Liver (tissue), 9 donors: ENCODE measurements around the gene PIP5K1C. TPM values are rescaled to one million over a fixed set of nuclear protein-coding genes. Genes with fewer than 3 reads are reported as not detected.
"Not testable (repeated sequence)": the region's sequence is repeated elsewhere in the genome, so short reads cannot be mapped to it uniquely, and the experiment has no call there.

Experiments
- DNase-seq: peaks from one replicate; pipeline ENCODE4 v3.0.0-alpha.2; 2017; ENCODE audit warnings: low spot score
- H3K27ac ChIP-seq, 2 donors: one replicate each; pipeline ENCODE4 v1.7.0; 2013; ENCODE audit warnings: inconsistent platforms in 2 of 2, low read length in 2 of 2, control low read depth in 1 of 2, low read depth in 1 of 2, mild to moderate bottlenecking in 1 of 2
- H3K27me3 ChIP-seq, 4 donors: one replicate each; pipeline versions ENCODE4 v1.6.1 to v1.7.0; 2013; ENCODE audit warnings: low read length in 3 of 4, inconsistent platforms in 1 of 4, mild to moderate bottlenecking in 1 of 4, moderate library complexity in 1 of 4; ENCODE audit not compliant: control insufficient read depth in 4 of 4, insufficient read depth in 4 of 4
- H3K36me3 ChIP-seq, 4 donors: one replicate each; pipeline versions ENCODE4 v1.6.1 to v1.7.0; 2013; ENCODE audit warnings: low read length in 3 of 4, mild to moderate bottlenecking in 3 of 4, low read depth in 1 of 4, moderate library complexity in 1 of 4; ENCODE audit not compliant: control insufficient read depth in 4 of 4, insufficient read depth in 3 of 4
- H3K4me1 ChIP-seq, 4 donors: one replicate each; pipeline versions ENCODE4 v1.6.1 to v1.7.0; 2013; ENCODE audit warnings: low read length in 3 of 4, mild to moderate bottlenecking in 3 of 4, moderate library complexity in 1 of 4; ENCODE audit not compliant: control insufficient read depth in 4 of 4, insufficient read depth in 4 of 4
- H3K4me3 ChIP-seq, 3 donors: one replicate each; pipeline versions ENCODE4 v1.6.1 to v1.7.0; 2013; ENCODE audit warnings: low read length in 3 of 3, control low read depth in 1 of 3, low read depth in 1 of 3, mild to moderate bottlenecking in 1 of 3
- H3K9ac ChIP-seq, 2 donors: one replicate each; pipeline ENCODE4 v1.7.0; 2013; ENCODE audit warnings: low read length in 2 of 2, mild to moderate bottlenecking in 2 of 2, moderate library complexity in 2 of 2, control low read depth in 1 of 2, low read depth in 1 of 2
- H3K9me3 ChIP-seq, 4 donors: one replicate each; pipeline versions ENCODE4 v1.6.1 to v1.7.0; 2013; ENCODE audit warnings: low read length in 3 of 4; ENCODE audit not compliant: control insufficient read depth in 4 of 4
- EGR1 ChIP-seq, 2 donors: IDR thresholded peaks; 2 replicates each; pipeline ENCODE4 v1.6.1; 2016 to 2018; ENCODE audit warnings: antibody characterized with exemption in 2 of 2, low read depth in 2 of 2
- FOXA1 ChIP-seq: IDR thresholded peaks from 2 replicates; pipeline ENCODE4 v1.6.1; 2016; ENCODE audit warnings: antibody characterized with exemption
- FOXA2 ChIP-seq: IDR thresholded peaks from 2 replicates; pipeline ENCODE4 v1.6.1; 2016; ENCODE audit warnings: antibody characterized with exemption
- HNF4G ChIP-seq: IDR thresholded peaks from 2 replicates; pipeline ENCODE4 v1.6.1; 2016; ENCODE audit warnings: antibody characterized with exemption
- JUND ChIP-seq, 2 donors: IDR thresholded peaks; 2 replicates each; pipeline ENCODE4 v1.6.1; 2016; ENCODE audit warnings: antibody characterized with exemption in 2 of 2
- NR2F2 ChIP-seq: IDR thresholded peaks from 2 replicates; pipeline ENCODE4 v1.6.1; 2016; ENCODE audit warnings: antibody characterized with exemption
- RAD21 ChIP-seq, 2 donors: IDR thresholded peaks; 2 replicates each; pipeline ENCODE4 v1.6.1; 2016; ENCODE audit warnings: antibody characterized with exemption in 2 of 2, mild to moderate bottlenecking in 2 of 2
- RXRA ChIP-seq, 2 donors: IDR thresholded peaks; 2 replicates each; pipeline ENCODE4 v1.6.1; 2017 to 2018; ENCODE audit warnings: antibody characterized with exemption in 2 of 2, mild to moderate bottlenecking in 1 of 2
- SP1 ChIP-seq: IDR thresholded peaks from 2 replicates; pipeline ENCODE4 v1.6.1; 2018; ENCODE audit warnings: antibody characterized with exemption, mild to moderate bottlenecking
- TAF1 ChIP-seq: conservative IDR thresholded peaks from 2 replicates; pipeline ENCODE4 v1.6.1; 2016; ENCODE audit warnings: antibody characterized with exemption, mild to moderate bottlenecking
- YY1 ChIP-seq: IDR thresholded peaks from 2 replicates; pipeline ENCODE4 v1.6.1; 2016; ENCODE audit warnings: antibody characterized with exemption, mild to moderate bottlenecking
- WGBS: extraction: QIAGEN DNeasy Blood & Tissue Kit; methylation state at CpG from one replicate; pipeline ENCODE4 v1.1.7; 2013; 5-methylcytosine and 5-hydroxymethylcytosine counted together
- polyA plus RNA-seq, 2 donors: library from polyadenylated mRNA; stranded (reverse) in 1 of 2; unstranded in 1 of 2; fragments of 200-250 nt in 1 of 2; fragments of >200 nt in 1 of 2; fragmentation: Nextera tagmentation in 1 of 2; extraction: Ambion mirVana in 1 of 2; gene quantifications; one replicate each; pipeline versions ENCODE4 v1.2.1 to v1.2.3, GENCODE V29; 2013 to 2015
- total RNA-seq, 2 donors: library from RNA; depleted of rRNA; stranded (reverse); fragments of >200 nt; gene quantifications; one replicate each; pipeline ENCODE4 v1.2.3, GENCODE V29; 2014
- TF ChIP-seq, protein P1 (sequence below): IDR thresholded peaks from 2 replicates; pipeline ENCODE4 v1.6.1; 2016; ENCODE audit warnings: antibody characterized with exemption
- TF ChIP-seq, protein P2 (sequence below): fragments of 150-350 bp; IDR thresholded peaks from 2 replicates; pipeline ENCODE4 v1.5.1; 2017; ENCODE audit warnings: improper control_type of control experiment, low read depth, low read length; ENCODE audit not compliant: missing input control
- TF ChIP-seq, protein P3 (sequence below): IDR thresholded peaks from 2 replicates; pipeline ENCODE4 v1.6.1; 2016; ENCODE audit warnings: antibody characterized with exemption, mild to moderate bottlenecking
- TF ChIP-seq, protein P4 (sequence below): IDR thresholded peaks from 2 replicates; pipeline ENCODE4 v1.6.1; 2016; ENCODE audit warnings: antibody characterized with exemption
- TF ChIP-seq, protein P5 (sequence below): IDR thresholded peaks from 2 replicates; pipeline ENCODE4 v1.6.1; 2016; ENCODE audit warnings: antibody characterized with exemption
- donor health status: healthy.
- donor health status: healthy.
- donor health status: healthy.
- donor health status: healthy.
- donor health status: healthy.

Gene PIP5K1C
- total and polyA plus RNA-seq, 4 donors, result 1.8 to 7.4 (median 6.0) TPM

DNA sequence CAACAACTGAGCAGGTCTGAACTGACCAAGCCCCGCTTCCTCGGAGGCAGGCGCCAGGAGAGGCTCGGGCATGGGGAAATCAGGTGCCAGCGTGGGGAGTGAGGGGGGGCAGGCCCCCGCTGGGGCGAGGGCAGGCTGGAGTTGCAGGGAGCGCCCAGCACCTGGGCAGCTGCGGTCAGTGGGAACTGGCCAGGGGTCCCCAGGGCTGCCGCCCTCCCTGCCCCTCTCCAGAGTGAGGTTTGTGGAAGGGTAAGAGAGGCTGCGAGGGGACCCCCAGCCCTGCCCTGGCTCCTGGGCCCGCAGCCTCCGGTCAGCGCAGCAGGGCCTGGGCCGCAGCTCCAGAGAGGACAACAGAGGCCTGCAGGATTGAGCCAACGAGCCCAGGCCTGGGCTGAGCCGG lies 32.5 kb downstream of the PIP5K1C start:
- no peak for DNase-seq
- WGBS, result 93% methylated on average over 17 of the region's 17 CpGs
- no peak for TF ChIP-seq FOXA2
- TF ChIP-seq, protein P1, sequence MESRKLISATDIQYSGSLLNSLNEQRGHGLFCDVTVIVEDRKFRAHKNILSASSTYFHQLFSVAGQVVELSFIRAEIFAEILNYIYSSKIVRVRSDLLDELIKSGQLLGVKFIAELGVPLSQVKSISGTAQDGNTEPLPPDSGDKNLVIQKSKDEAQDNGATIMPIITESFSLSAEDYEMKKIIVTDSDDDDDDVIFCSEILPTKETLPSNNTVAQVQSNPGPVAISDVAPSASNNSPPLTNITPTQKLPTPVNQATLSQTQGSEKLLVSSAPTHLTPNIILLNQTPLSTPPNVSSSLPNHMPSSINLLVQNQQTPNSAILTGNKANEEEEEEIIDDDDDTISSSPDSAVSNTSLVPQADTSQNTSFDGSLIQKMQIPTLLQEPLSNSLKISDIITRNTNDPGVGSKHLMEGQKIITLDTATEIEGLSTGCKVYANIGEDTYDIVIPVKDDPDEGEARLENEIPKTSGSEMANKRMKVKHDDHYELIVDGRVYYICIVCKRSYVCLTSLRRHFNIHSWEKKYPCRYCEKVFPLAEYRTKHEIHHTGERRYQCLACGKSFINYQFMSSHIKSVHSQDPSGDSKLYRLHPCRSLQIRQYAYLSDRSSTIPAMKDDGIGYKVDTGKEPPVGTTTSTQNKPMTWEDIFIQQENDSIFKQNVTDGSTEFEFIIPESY, result no peak
- no peak for TF ChIP-seq FOXA1
- TF ChIP-seq SP1, result no peak
- TF ChIP-seq, protein P2, sequence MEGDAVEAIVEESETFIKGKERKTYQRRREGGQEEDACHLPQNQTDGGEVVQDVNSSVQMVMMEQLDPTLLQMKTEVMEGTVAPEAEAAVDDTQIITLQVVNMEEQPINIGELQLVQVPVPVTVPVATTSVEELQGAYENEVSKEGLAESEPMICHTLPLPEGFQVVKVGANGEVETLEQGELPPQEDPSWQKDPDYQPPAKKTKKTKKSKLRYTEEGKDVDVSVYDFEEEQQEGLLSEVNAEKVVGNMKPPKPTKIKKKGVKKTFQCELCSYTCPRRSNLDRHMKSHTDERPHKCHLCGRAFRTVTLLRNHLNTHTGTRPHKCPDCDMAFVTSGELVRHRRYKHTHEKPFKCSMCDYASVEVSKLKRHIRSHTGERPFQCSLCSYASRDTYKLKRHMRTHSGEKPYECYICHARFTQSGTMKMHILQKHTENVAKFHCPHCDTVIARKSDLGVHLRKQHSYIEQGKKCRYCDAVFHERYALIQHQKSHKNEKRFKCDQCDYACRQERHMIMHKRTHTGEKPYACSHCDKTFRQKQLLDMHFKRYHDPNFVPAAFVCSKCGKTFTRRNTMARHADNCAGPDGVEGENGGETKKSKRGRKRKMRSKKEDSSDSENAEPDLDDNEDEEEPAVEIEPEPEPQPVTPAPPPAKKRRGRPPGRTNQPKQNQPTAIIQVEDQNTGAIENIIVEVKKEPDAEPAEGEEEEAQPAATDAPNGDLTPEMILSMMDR, result no peak
- peaks cover 0 to 8% (median 3%) of the 10 kb centered on the region in 4 donors for H3K36me3 ChIP-seq
- no peak overlapping the region for H3K4me3 ChIP-seq
- H3K27me3 ChIP-seq, result no peaks in the 10 kb centered on the region
- H3K9ac ChIP-seq, result no peak overlapping the region
- H3K4me1 ChIP-seq, result peaks cover 0 to 6% (median 2%) of the 10 kb centered on the region in 4 donors
- no peak overlapping the region for H3K27ac ChIP-seq
- H3K9me3 ChIP-seq, result no peaks in the 10 kb centered on the region

DNA sequence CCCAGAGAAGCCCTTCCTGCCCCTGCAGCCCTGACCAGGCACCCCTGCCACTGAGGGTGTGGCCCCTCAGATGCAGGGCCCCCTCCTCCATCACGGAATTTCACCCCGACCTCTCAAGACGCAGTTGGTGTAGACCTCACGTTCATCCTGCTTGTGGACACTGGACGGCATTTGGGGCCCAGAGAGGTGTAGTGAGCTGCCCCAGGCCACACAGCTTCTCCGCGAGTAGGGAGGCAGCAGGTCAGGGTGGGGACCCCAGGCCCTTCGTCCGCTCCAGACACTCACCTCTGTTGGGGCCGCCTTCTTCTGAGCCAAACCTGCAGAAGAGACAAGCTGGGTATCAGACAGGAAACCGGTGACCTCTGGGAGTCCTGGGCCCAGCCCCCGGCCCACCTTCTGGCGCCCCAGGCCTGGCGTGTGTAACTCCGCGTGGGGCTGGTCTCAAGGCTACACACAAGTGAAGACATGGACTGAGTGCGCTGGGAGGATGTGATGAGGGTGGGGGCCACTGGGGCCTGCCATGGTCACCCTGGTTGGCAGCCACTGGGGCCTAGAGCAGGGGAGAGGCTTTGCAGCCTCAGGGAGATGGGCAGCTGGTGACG lies 33.1 kb downstream of the PIP5K1C start:
- H3K4me1 ChIP-seq, result peaks cover 0 to 6% (median 2%) of the 10 kb centered on the region in 4 donors
- no peak for DNase-seq
- no peak overlapping the region for H3K9ac ChIP-seq
- H3K4me3 ChIP-seq, result no peak overlapping the region
- H3K27me3 ChIP-seq, result no peaks in the 10 kb centered on the region
- H3K27ac ChIP-seq, result no peak overlapping the region
- 92% methylated on average over 18 of the region's 18 CpGs for WGBS
- H3K36me3 ChIP-seq, result peaks cover 0 to 8% (median 3%) of the 10 kb centered on the region in 4 donors
- H3K9me3 ChIP-seq, result no peaks in the 10 kb centered on the region
- no peak for TF ChIP-seq NR2F2
- TF ChIP-seq, protein P1, result no peak
- no peak for TF ChIP-seq YY1
- TF ChIP-seq EGR1 (IDR thresholded peaks at IDR 0.05; ENCODE audit: low read depth in 2 of 2), result no peak
- TF ChIP-seq FOXA2, result no peak
- TF ChIP-seq, protein P3, sequence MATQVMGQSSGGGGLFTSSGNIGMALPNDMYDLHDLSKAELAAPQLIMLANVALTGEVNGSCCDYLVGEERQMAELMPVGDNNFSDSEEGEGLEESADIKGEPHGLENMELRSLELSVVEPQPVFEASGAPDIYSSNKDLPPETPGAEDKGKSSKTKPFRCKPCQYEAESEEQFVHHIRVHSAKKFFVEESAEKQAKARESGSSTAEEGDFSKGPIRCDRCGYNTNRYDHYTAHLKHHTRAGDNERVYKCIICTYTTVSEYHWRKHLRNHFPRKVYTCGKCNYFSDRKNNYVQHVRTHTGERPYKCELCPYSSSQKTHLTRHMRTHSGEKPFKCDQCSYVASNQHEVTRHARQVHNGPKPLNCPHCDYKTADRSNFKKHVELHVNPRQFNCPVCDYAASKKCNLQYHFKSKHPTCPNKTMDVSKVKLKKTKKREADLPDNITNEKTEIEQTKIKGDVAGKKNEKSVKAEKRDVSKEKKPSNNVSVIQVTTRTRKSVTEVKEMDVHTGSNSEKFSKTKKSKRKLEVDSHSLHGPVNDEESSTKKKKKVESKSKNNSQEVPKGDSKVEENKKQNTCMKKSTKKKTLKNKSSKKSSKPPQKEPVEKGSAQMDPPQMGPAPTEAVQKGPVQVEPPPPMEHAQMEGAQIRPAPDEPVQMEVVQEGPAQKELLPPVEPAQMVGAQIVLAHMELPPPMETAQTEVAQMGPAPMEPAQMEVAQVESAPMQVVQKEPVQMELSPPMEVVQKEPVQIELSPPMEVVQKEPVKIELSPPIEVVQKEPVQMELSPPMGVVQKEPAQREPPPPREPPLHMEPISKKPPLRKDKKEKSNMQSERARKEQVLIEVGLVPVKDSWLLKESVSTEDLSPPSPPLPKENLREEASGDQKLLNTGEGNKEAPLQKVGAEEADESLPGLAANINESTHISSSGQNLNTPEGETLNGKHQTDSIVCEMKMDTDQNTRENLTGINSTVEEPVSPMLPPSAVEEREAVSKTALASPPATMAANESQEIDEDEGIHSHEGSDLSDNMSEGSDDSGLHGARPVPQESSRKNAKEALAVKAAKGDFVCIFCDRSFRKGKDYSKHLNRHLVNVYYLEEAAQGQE, result no peak
- TF ChIP-seq, protein P4, sequence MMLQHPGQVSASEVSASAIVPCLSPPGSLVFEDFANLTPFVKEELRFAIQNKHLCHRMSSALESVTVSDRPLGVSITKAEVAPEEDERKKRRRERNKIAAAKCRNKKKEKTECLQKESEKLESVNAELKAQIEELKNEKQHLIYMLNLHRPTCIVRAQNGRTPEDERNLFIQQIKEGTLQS, result no peak
- TF ChIP-seq, protein P2, result no peak
- no peak for TF ChIP-seq RAD21 (IDR thresholded peaks at IDR 0.05)
- no peak for TF ChIP-seq JUND (IDR thresholded peaks at IDR 0.05)
- TF ChIP-seq TAF1, result no peak
- no peak for TF ChIP-seq RXRA (IDR thresholded peaks at IDR 0.05)
- TF ChIP-seq, protein P5, sequence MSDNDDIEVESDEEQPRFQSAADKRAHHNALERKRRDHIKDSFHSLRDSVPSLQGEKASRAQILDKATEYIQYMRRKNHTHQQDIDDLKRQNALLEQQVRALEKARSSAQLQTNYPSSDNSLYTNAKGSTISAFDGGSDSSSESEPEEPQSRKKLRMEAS, result no peak
- TF ChIP-seq HNF4G, result no peak

DNA sequence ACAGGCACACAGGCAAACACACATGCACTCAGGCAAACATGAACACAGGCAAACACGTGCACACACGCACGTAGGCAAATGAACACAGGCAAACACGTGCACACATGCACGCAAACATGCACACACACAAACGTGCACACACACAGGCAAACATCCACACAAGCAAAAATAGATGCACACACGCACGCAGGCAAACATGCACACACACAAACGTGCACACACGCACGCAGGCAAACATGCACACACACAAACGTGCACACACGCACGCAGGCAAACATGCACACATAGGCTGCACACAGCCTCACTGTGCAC lies 33.8 kb downstream of the PIP5K1C start:
- not testable (repeated sequence) for H3K9ac ChIP-seq, H3K4me1 ChIP-seq, H3K27me3 ChIP-seq, DNase-seq, H3K27ac ChIP-seq, H3K9me3 ChIP-seq, H3K4me3 ChIP-seq
- 94% methylated on average over 14 of the region's 14 CpGs for WGBS
- H3K36me3 ChIP-seq, result peaks cover 0 to 11% (median 3%) of the 10 kb centered on the region in 4 donors
